ENCODE data around the gene C2orf72. TPM values are rescaled to one million over a fixed set of nuclear protein-coding genes. Genes with fewer than 3 reads are reported as not detected.
"Not testable (repeated sequence)": the region's sequence is repeated elsewhere in the genome, so short reads cannot be mapped to it uniquely, and the experiment has no call there.

Gene C2orf72
- total RNA-seq: not detected in 2 replicates

DNA sequence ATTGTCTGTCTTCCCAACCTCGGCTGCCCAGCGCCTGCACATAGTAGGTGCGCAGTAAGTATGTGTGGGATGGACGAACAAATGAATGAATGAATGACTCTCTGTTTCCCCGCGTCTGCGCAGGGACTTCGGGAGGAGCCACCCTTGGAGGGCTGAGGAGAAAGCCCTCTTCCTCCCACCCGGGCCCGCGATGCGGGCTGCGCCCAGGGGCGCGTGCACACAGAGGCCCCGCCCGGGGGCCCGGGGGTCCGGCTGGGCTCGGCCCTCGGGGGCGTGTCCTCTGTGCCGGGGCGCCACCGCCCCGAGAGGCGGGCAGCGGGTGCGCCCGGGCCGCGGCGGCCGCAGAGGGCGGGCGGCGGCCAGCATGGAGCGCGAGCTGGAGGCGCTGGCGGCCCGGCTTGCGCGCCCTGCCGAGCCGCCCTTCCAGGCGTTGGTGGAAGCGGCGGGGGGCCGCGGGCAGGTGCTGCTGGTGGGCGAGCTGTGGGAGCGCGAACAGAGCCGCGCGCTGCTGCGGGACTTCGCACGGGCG is at the start of gene C2orf72:
C2orf72 (plus strand) TSS at position 322 of the 529 bp plus-strand sequence; CDS start at position 365, 43 bp downstream.
- peak in 1 of 2 donors; percentile 12 for DNase-seq (ENCODE audit: low read depth in 2 of 2)

GRCh38 chr2:230989731-230990130 is 47.6 kb upstream of the C2orf72 start:
- no peak for DNase-seq (ENCODE audit: low read depth in 2 of 2)

DNA sequence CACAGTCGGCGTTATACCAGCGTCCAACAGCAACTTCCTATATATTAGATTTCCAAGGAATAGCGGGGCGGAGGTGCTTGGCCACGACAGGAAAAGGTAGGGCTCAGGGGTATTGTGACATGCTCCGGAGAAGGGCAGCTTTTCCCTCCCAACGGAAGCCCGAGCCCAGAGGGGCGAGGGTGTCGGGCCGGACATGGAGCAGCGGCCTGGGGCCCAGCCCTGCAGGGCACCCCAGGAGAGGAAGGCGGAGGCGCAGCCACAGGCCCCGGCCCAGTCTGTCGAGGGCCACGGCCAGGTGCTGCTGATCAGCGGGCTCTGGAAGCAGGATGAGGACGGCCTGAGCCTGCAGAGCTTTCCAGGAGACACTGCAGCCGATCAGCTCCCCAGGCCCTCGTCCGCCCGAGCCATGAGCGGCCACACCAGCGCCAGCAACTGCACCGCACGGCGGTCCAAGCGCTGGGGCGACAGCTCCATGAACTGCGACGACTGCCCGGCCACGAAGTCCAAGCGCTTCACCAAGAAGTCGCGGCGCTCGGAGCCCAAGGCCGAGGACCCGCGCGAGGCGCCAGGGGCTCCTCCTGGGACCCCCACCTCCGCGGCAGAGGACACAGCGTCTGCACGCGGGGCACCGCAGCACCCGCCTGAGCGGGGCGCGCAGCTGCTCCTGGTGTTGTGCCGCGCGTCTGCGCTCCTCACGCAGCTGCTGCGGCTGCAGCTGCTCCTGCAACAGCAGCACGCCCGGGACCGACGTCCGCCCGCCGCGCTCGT is 47.0 kb upstream of the C2orf72 start:
- DNase-seq (ENCODE audit: low read depth in 2 of 2): no peak

GRCh38 chr2:230990899-230991150 is 46.5 kb upstream of the C2orf72 start:
- no peak for DNase-seq (ENCODE audit: low read depth in 2 of 2)

DNA sequence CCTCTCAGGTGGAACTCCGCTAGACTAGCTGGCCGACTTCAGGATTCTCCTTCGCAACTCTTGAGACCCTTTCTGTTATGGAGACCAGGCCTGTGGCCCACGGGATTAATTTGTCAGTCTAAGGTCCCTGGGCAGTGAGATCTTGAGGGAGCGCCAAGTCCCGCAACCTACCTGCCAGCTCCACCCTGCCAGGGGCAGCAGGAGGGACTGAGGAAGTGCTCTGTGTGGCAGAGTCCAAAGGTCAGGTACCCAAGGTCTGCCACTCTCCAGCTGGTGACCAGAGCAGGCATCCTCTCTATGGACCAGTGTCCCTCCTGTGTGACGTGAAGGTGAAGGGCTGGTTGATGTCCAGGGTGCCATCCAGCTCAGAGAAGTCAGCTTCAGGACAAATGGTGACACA is 45.7 kb upstream of the C2orf72 start:
- DNase-seq (ENCODE audit: low read depth in 2 of 2): no peak

DNA sequence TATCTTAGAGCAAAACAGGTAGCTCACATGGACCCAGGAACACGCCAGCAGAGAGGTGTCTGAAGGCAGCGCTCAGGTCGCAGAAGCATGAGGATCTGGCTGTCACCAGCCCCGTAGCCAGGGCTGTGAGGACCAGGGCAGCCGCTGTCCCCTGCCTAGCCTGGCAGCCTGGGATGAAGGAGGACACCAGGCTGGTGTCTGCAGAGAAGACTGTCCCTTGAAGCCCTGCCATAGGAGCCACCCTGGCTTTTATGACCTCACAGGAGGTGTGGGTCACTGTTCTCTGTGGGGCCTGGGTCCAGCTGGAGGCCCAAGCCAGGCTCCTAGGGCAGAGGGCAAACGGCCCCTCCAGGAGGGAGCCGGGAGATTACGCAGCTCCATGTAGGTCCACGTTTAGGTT is 41.5 kb upstream of the C2orf72 start, which contains the start of gene SPATA3:
SPATA3 (plus strand) TSS at position 301 of the 400 bp plus-strand sequence. CDS start 113 bp downstream, outside the sequence.
- no peak for DNase-seq (ENCODE audit: low read depth in 2 of 2)

DNA sequence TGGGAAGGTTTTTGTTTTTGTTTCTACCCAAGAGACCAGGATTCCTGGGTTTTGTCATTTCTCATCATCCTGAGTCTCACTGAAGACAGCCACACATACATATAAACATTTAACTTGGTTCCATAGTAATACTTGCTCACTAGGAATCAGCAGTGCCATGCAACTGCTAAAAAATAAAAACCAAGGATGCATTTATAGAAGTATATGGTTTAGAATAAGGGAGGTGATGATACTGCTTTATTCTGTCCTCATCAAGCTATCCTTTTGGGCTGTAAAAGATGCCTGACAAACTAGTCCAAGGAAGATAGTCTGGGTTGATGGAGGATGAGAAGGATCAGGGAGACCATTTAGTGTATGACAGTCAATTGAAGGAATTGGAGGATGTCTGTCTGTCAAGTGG is 40.7 kb upstream of the C2orf72 start:
- DNase-seq (ENCODE audit: low read depth in 2 of 2): no peak

DNA sequence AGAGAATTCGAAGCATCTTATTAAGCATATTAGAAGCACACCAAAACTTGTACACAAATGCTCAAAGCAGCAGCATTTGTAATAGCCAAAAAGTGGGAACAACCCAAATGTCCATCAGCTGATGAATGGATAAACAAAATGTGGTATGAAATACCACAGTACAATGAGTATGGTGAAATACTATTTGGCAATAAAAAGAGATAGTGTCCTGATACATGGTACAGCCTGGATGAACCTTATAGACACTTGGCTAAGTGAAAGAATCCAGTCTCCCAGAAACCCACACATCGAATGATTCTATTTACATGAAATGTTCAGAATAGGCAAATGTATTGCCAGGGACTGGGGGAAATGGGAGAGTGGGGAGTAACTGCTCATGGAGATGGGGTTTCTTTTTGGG is 38.4 kb upstream of the C2orf72 start:
- no peak for DNase-seq (ENCODE audit: low read depth in 2 of 2)

- no peak for DNase-seq (ENCODE audit: low read depth in 2 of 2)
Measured at GRCh38 chr2:230999477-230999876, 37.8 kb upstream of the C2orf72 start.

- no peak for DNase-seq (ENCODE audit: low read depth in 2 of 2)
Measured at GRCh38 chr2:231000211-231000904, 37.0 kb upstream of the C2orf72 start.

- no peak for DNase-seq (ENCODE audit: low read depth in 2 of 2)
Measured at GRCh38 chr2:231001036-231001435, 36.3 kb upstream of the C2orf72 start.

DNA sequence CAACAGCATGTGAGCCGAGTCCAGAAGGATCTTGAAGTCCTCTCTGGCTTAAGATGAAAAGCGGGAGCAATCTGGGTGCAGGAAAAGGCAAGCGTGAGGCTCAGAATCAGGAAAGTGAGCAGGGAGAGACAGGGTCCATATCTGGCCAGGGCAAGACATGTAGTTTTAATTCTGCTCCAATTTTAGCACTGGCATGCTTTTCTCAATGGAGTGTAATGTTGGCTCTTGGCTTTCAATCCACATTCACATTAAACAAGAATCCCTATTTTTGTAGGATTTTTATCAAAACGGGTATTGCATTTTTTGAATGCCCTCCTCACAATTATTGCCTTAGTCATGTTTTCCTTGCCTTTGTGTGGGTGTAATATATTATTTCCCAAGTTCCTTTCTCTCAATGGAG is 35.4 kb upstream of the C2orf72 start:
- DNase-seq (ENCODE audit: low read depth in 2 of 2): no peak

DNA sequence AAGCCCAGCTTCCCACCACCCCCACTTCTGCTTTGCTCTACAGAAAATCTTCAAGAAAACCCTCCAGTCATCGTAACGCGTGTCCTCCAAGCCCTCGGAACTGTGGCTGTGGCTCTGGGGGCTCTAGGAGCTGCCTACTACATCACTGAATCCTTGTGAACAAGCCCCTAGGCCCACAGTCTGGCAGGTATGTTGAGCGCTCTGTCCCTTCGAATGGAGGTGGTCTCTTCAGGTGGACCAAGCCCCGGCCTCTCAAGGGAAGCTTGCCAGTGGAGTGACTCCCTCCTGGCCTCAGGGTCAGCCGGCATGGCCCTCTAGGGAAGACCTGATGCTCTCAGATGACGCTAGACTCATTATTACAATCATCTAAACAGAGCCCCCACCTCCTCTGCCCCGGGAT is 34.7 kb upstream of the C2orf72 start:
- DNase-seq (ENCODE audit: low read depth in 2 of 2): no peak

GRCh38 chr2:231003186-231003585 is 34.1 kb upstream of the C2orf72 start:
- DNase-seq (ENCODE audit: low read depth in 2 of 2): no peak

- not testable (repeated sequence) for DNase-seq (ENCODE audit: low read depth in 2 of 2)
Measured at GRCh38 chr2:231004930-231005329, 32.4 kb upstream of the C2orf72 start.

DNA sequence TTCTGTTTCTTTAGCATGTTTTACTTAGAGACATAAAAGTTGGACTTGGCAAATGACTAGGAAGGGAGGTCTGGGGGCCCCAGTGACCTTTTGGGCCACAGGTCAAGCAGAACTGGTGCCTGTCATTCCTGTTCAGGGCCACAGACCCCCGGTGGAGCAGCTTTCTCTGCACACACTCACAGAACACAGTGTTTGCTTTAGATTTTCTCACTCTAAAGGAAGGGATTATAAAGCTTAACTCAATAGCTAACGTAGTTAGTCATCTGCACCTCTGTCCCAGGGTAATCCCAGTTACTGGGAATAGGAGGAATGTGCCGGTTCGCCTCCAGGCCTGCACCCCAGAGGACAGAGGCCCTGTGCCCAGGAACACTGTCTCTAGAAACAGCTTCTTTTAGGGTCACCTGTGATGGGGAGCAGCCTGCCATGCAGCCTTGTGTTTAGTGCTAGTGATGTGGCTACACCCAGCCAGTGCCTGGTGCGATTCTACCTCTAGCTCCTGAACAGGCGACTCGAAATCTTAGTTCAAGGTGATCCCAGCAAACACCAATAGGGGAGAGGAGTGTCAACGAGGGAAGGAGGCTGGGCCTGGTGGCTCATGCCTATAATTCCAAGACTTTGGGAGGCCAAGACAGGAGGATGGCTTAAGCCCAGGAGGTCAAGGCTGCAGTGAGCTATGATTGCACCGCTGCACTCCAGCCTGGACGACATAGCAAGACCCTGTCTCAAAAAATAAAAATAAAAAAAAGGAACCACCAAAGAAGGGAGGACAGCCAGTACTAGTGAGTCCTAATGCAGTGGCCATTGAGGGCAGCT is 29.8 kb upstream of the C2orf72 start:
- no peak for DNase-seq (ENCODE audit: low read depth in 2 of 2)

- DNase-seq (ENCODE audit: low read depth in 2 of 2): no peak
Measured at GRCh38 chr2:231008131-231008530, 29.2 kb upstream of the C2orf72 start.

DNA sequence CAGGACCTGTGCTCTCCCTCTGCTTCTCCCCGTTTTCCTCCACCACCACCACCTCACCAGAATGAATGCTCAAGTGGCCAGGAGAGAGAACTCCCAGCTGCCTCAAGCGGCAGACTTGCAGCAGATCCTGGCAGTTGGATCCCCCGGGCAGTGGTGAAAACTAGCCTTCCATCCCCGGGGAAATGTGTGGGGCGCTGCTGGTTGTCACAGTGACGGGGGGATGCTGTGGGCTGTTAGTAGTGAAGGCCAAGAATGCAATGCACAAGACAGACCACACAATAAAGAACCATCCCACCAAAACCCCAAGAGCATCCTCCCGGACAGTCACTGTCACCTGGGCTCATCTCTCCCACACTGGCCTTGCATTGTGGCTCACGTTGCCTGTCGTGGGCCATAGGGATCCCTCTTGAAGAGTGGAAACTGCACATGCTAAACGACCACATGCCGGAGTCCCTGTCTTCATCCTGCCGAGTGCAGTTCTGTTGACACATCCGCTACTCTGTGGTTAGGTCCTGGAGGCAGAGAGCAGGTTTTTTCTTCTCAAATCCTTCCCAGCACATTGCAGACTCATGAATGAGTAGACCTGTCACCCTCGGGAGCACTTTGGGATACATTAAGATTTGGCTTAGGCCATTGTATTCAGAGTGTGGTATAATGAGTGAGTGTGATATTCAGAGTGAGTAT is 27.9 kb upstream of the C2orf72 start:
- no peak for DNase-seq (ENCODE audit: low read depth in 2 of 2)

DNA sequence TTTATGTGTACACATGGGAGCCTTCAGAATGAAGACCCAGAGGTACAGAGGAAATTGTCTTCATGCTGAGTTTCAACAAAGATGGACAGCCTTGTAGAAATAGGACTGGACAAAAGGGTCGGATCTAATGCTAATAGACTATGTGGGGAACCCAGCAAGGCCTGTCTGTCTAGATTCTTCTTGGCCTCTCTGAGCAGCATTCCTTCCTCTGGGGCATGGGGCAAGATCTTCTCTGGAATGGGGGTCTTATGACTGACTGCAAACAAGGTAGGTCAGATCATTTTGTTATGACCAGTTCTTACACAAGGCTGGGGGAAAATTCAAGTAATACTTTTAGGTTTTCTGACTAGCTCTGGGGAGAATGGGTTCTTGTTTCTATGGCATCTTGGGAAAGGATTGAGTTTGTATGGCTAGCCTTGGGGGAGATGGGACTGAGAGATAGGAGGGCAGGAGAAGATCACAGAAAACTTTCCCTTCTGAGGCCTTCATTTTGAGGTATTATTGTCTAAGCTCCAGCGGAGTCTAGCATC is 27.1 kb upstream of the C2orf72 start:
- no peak for DNase-seq (ENCODE audit: low read depth in 2 of 2)

- no peak for DNase-seq (ENCODE audit: low read depth in 2 of 2)
Measured at GRCh38 chr2:231011526-231011925, 25.8 kb upstream of the C2orf72 start.

DNA sequence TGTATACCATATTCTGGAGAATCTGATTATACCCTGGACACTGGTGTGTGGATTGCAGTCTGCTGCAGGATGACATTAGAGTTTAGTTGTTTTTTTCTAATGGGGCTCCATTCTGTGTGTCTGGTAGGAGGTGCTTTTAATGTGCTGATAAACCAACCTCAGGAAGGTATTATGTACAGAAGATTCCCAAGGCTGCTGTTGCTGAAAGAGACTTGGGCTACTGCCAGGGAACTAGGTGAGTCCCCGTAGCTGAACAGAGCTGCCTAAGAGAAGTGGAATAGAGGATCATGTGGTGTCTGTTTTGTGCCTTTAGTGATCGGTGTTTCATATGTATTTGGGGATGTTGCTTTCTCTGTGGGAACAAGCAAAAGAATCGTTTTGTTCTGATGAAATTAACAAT is 24.9 kb upstream of the C2orf72 start:
- DNase-seq (ENCODE audit: low read depth in 2 of 2): no peak

All from dermis microvascular lymphatic vessel endothelial cell (primary cell).